CD4-positive, alpha-beta T cell treated with Interferon gamma for 1 hour (primary cell): ENCODE results near the gene PLCD3.

Experiments
- DNase-seq: peaks from one replicate; pipeline ENCODE4 v3.0.0-alpha.2; 2020

Gene PLCD3, protein sequence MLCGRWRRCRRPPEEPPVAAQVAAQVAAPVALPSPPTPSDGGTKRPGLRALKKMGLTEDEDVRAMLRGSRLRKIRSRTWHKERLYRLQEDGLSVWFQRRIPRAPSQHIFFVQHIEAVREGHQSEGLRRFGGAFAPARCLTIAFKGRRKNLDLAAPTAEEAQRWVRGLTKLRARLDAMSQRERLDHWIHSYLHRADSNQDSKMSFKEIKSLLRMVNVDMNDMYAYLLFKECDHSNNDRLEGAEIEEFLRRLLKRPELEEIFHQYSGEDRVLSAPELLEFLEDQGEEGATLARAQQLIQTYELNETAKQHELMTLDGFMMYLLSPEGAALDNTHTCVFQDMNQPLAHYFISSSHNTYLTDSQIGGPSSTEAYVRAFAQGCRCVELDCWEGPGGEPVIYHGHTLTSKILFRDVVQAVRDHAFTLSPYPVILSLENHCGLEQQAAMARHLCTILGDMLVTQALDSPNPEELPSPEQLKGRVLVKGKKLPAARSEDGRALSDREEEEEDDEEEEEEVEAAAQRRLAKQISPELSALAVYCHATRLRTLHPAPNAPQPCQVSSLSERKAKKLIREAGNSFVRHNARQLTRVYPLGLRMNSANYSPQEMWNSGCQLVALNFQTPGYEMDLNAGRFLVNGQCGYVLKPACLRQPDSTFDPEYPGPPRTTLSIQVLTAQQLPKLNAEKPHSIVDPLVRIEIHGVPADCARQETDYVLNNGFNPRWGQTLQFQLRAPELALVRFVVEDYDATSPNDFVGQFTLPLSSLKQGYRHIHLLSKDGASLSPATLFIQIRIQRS

GRCh38 chr17:45132320-45132571 lies at the start of gene PLCD3:
TSS of gene PLCD3 (minus strand) at chr17:45132515. CDS start at chr17:45132410, 105 bp downstream.
- DNase-seq: no peak

DNA sequence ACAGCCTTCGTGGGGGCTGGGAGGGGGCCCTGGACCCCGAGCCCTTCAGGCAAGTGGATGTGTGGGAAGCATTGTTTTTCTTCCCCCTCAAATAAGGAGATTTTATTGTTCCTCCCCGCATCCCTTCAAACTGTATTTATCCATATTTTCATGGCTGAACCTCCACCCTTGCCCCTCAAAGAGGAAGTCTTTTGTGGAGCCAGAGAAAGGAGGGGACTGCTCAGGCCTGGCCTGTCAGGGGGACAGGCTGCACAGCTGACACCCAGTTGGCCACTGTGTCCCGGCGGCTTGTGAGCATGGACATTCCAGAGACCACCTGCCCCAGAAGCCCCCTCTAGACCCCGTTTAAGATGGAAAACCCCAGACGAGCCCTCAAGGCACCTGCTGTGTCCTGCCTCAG lies 45.2 kb upstream of the PLCD3 start:
- no peak for DNase-seq

- DNase-seq: no peak
Observed at GRCh38 chr17:45175759-45176115, 43.4 kb upstream of the PLCD3 start.

- DNase-seq: peak; percentile 38
Observed at GRCh38 chr17:45172541-45173286, 40.4 kb upstream of the PLCD3 start.

DNA sequence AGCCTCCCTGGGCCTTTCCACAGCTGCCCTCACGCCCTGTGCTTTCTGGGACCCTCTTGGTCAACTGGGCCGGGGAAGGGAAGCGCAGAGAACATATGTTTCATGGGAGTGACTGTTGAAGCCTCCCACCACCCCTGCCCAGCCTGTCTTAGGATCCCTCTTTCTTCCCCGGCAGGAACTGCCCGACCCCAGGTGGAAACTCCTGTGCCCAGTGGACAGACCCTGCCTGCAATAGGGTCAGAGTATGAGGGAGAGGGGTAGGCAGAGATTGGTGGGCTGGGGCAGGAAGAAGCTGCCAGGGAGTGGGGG lies 39.9 kb upstream of the PLCD3 start:
- no peak for DNase-seq

DNA sequence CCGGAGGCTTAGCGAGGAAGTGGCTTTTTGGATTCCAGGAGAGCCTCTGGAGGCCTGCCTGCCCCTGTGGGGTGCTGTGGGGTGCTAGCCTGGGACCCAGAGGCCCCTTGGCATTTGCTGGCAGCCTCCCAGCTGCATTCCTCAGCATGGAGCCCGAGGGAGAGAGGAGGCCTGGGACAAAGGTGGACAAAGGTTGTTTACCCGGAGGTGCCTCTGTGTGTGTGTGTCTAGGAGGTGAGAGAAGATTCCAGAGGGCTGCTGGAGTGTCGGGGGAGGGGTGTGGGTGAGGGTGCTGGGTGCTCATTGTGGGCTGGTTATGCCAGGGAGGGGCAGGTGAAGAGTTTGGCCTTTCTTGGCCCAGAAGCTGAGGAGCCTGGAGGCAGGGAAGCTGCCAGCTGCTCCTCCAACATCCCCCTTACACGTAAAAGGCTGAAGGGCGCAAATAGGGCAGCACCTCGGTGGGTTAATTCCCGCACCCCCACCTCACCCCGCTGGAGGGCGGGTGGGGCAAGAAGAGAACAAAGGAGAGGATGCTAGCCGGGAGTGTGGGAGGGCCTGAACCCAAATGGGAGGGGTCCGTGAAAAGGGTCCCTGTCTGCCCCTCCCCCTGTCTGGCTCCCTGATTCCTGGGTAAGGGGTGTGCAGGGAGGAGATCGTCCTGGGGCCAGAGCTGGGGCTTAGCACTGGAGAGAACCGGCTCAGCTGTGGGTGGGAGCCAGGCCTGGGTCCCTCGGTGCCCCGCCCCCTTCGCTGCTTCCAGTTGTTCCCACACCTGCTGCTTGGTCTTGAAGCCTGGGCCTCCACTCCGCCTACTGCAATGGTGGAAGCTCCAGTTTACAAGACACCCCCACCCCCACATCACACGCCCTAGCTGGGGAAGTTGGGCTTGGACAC lies 39.3 kb upstream of the PLCD3 start:
- DNase-seq: no peak

DNA sequence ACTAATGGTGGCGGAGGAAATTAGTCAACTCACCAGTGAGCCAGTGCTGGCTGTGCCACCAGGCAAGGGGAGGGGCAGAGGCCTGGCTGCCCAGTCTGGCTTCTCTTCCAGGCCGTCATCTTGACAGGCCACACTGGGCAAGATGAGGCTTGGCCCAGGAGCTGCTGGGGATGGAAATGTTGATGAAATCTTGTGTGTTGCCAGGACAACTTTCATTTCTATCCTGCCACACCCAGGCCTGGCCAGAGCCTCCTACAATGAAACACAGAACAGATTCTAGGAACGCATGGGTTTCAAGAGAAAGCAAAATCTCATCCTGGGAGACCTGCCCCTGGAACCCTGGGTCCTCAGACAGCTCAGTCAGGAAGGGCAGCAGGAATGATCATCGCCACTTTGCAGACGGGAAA lies 38.6 kb upstream of the PLCD3 start:
- DNase-seq: peak; percentile 49

- DNase-seq: no peak
Observed at GRCh38 chr17:45170280-45170930, 38.1 kb upstream of the PLCD3 start.

GRCh38 chr17:45168991-45169752 lies 36.9 kb upstream of the PLCD3 start:
- DNase-seq: no peak

DNA sequence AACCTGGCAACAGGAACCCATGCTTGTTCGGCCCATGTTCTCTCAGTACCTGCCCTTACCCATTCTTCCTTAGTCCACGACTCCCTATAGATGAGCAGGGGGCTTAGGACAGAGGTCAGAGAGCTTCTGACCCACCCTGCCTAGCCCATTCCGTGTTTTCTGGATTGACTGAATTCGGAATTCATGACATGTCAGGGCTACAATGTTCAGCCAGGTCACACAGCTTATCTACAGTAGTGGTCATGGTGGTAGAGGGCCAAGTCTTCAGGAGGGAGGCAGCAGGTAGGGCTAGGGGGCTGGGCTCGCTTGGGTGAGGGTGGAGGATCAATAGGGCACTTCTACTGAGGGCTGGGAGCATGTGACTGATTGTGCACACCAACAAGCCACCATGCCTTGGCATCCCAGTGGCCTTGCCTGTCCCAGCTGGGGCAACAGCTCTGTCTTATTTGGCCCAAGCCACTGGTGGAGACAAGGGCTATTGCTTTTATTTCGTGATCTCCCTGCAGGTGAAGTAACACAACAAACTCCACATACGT lies 32.5 kb upstream of the PLCD3 start:
- DNase-seq: no peak

DNA sequence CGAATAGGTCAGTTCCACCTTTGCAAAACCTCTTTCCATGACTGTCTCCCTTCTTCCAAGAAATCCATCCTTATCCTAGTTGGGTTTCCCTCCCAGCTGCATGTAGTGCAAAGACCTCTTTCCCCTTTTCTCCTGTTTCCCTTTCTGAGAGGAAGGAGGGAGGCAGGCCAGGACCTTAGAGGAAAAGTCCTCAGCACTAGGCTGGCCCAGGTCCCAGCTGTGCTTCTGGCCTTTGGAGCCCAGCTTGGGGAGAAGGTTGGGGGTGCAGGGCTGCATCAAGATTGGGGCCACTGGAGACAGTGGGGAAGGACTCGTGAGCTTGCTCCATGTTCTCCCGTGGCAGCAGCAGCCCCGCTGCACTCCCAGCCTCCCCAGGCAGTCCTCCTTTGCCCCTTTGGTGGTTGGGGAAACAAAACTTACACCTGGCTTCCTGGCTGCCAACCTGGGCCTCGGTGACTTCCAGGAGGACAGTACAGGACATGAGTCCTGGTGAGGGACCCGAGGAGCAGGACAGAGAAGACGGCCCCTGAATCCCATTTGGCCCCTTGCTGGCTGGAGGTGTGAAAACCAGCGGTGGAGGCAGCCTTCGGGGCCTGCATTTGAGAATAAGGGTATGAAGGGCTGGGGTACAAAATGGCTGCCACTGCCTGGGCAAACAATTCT lies 29.8 kb upstream of the PLCD3 start:
- no peak for DNase-seq

- DNase-seq: peak; percentile 99
Observed at GRCh38 chr17:45161288-45162024, 29.1 kb upstream of the PLCD3 start, which contains the start of gene HEXIM2. TSS of gene HEXIM2 (plus strand) at chr17:45161875. CDS start at chr17:45162794, 919 bp downstream.

DNA sequence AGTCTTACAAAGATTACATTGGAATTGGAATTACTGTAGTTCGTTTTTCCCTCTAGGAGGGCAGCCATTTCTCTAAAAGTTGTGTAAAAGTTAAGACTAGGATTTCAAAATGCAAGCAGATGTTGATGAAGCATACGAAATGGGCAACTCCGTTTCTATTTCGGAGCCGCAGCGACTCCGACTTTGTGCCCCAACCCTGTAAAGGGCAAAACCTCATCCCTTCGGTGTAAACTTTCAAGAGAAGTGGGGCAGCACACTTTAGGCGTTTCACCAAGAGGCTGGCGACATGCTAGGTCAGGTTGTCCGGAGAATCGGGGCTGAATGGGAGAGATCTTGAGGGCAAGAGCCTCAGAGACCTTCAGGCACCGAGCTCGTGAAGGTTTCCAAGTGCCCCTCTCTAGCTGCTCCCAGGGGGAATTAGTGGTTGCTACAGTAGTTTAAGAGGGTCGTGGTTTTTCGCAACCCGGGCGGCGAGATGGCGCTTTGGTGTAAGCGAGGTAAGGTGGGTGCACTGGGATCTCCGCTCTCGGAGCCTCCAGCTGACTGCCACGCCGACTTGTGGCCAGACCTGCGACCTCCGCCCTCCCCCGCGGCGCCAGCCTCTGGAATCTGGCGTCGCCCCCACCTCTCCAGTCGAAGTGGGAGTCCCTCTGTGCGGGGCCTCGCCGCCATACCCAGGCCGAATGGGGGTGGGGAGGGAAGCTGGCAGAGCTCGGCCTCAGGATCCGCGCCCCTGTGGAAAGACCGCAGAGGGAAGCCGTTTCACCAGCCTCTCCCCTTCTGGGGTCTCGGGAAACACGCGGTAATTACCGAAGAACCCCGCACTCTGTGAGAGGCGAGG lies 28.4 kb upstream of the PLCD3 start:
- peak; percentile 65 for DNase-seq

DNA sequence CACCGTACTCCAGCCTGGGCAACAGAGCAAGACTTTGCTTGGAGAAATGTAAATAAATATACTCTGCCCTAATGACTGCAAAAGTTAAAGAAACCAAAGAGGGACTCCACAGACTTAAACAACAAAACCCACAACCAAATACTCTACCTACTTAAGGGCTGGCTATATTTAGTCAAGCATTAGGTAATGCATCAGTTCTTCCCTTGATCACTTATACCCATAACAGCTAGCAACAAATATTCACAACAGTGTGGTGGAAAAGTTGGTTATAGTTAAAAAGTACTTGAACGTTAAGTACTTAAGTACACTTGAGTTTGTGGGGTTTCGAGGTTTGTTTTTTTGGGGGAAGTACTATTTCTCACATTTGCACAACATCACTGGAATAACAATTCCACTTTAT lies 23.9 kb upstream of the PLCD3 start:
- no peak for DNase-seq

DNA sequence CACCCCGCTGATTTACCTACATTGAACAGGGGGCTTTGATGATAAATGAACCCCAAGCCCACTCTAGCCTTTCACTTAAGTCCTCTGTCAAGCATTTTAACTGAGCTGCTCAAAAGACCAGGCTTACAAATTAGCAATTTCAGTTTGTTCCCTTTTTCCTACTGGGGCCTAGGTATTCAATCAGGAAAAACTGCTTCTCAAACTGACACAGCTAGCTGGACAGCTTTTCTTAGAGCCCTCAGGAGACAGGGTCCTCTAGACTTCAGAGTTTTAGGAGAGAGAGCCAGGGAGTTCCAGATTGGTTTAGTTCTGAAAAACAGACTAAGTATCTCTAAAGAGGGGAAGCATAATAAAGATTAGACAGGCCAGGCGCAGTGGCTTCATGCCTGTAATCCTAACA lies 23.2 kb upstream of the PLCD3 start:
- DNase-seq: no peak

- no peak for DNase-seq
Observed at GRCh38 chr17:45155029-45155428, 22.7 kb upstream of the PLCD3 start.

DNA sequence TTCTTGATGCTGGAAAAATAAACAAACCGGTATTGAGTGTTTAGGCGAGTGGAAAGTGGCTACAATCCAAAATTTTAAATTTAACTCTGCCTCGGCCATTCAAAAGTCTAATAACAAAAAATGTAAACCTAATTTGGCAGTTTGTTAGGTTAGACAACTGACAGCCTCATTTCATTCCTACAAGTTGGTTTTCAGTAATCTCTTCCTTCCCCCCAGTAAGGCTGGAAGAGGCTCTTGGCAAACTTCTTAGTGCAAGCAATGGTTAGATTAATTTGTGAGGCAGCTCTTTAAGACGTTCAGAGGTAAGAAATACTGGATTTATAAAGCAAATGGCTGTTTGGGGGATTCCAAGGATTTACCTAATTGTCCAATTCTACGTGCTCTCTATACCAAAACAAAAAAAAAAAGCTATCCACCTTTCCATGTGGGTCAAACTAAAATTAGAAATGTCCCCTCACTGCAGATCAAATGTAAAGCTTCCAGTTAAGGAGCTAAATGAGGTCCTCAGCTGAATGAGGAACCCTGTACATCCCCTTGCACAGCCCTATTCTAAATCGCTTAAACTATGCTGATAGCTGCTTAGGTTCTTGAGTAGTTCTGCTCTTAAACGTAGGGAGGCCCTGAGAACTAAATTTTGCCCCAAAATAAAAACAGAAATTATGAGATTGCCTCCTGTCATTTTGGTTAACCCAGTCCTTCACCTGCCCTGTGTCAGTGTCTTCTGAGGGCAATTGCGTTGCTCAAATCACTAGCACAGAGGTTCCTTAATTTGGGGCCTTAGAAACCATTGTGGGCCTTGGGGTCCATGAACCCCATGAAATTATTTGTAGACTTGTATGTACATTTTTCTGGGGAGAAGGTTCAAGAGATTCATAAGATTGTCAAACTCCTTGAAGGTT lies 18.8 kb upstream of the PLCD3 start:
- DNase-seq: no peak
